Stimulated activated CD4-positive, alpha-beta T cell treated with anti-CD3 and anti-CD28 coated beads, Interleukin-1b, Interleukin-23, amount 100 ng/mL, for 24 hours (primary cell): ENCODE results near the gene LRMDA.
A peak's percentile ranks its signal among the peaks of the same experiment; 100 is the strongest.
"Not testable (repeated sequence)": the region's sequence is repeated elsewhere in the genome, so short reads cannot be mapped to it uniquely, and the experiment has no call there.

Source experiments
- DNase-seq, 4 experiments: peaks; one replicate each; pipeline ENCODE4 v3.0.0-alpha.2; 2020; ENCODE audit warnings: low read depth in 4 of 4, low spot score in 1 of 4

The LRMDA gene

GRCh38 chr10:76036111-76036940 lies 604.9 kb downstream of the LRMDA start:
- peak in 3 of 4 experiments; percentile 2 to 21 (median 20) for DNase-seq

- DNase-seq, result no peak
Observed at GRCh38 chr10:76036962-76037361, 605.5 kb downstream of the LRMDA start.

GRCh38 chr10:76037531-76038155 lies 606.2 kb downstream of the LRMDA start:
- no peak for DNase-seq

- DNase-seq, result no peak
Observed at GRCh38 chr10:76038696-76039095, 607.3 kb downstream of the LRMDA start.

GRCh38 chr10:76040107-76040829 lies 608.8 kb downstream of the LRMDA start:
- no peak for DNase-seq

- no peak for DNase-seq
Observed at GRCh38 chr10:76040830-76041220, 609.4 kb downstream of the LRMDA start.

- no peak for DNase-seq
Observed at GRCh38 chr10:76041551-76041950, 610.1 kb downstream of the LRMDA start.

GRCh38 chr10:76043261-76043660 lies 611.8 kb downstream of the LRMDA start:
- DNase-seq, result no peak

GRCh38 chr10:76044751-76045150 lies 613.3 kb downstream of the LRMDA start:
- DNase-seq, result no peak

- no peak for DNase-seq
Observed at GRCh38 chr10:76045174-76045573, 613.8 kb downstream of the LRMDA start.

- no peak for DNase-seq
Observed at GRCh38 chr10:76047521-76047920, 616.1 kb downstream of the LRMDA start.

- no peak for DNase-seq
Observed at GRCh38 chr10:76049581-76050290, 618.3 kb downstream of the LRMDA start.

GRCh38 chr10:76050291-76050625 lies 618.8 kb downstream of the LRMDA start:
- no peak for DNase-seq

GRCh38 chr10:76051007-76051936 lies 619.8 kb downstream of the LRMDA start:
- no peak for DNase-seq

- DNase-seq, result no peak
Observed at GRCh38 chr10:76052682-76053503, 621.5 kb downstream of the LRMDA start.

GRCh38 chr10:76055466-76055865 lies 624.0 kb downstream of the LRMDA start:
- DNase-seq, result no peak

- DNase-seq, result no peak
Observed at GRCh38 chr10:76055963-76056362, 624.5 kb downstream of the LRMDA start.

- not testable (repeated sequence) for DNase-seq
Observed at GRCh38 chr10:76060993-76061392, 629.6 kb downstream of the LRMDA start.

- DNase-seq, result no peak
Observed at GRCh38 chr10:76066457-76066856, 635.0 kb downstream of the LRMDA start.

GRCh38 chr10:76067447-76067846 lies 636.0 kb downstream of the LRMDA start:
- DNase-seq, result no peak
